Endodermal cell (in vitro differentiated cells): ENCODE measurements around the gene ASS1. TPM values are rescaled to one million over a fixed set of nuclear protein-coding genes. Genes with fewer than 3 reads are reported as not detected.

ENCODE experiments used
- DNase-seq: peaks from one replicate; pipeline ENCODE4 v3.0.0-alpha.2; 2017
- H3K27ac ChIP-seq: 2 replicates; pipeline ENCODE4 v1.5.1; 2013; ENCODE audit warnings: mild to moderate bottlenecking, low read depth, low read length, moderate library complexity
- H3K27me3 ChIP-seq: 2 replicates; pipeline ENCODE4 v1.6.1; 2013; ENCODE audit warnings: mild to moderate bottlenecking, low read length, moderate library complexity; ENCODE audit not compliant: insufficient read depth, control insufficient read depth, poor library complexity, severe bottlenecking
- H3K36me3 ChIP-seq: 2 replicates; pipeline ENCODE4 v1.7.0; 2013; ENCODE audit warnings: mild to moderate bottlenecking, low read length, moderate library complexity; ENCODE audit not compliant: control insufficient read depth, insufficient read depth
- H3K4me1 ChIP-seq: one replicate; pipeline ENCODE4 v1.7.0; 2013; ENCODE audit warnings: low read length; ENCODE audit not compliant: control insufficient read depth, insufficient read depth
- H3K4me3 ChIP-seq: 2 replicates; pipeline ENCODE4 v1.5.1; 2013; ENCODE audit warnings: mild to moderate bottlenecking, low read length, moderate library complexity
- H3K9ac ChIP-seq: 2 replicates; pipeline ENCODE4 v1.6.1; 2013; ENCODE audit warnings: mild to moderate bottlenecking, low read length, moderate library complexity; ENCODE audit not compliant: poor library complexity, severe bottlenecking; ENCODE audit errors: extremely low read depth
- H3K9me3 ChIP-seq: 2 replicates; pipeline ENCODE4 v1.6.1; 2013; ENCODE audit warnings: mild to moderate bottlenecking, low read length, moderate library complexity; ENCODE audit not compliant: control insufficient read depth
- H3K27ac Mint-ChIP-seq: 2 replicates; pipeline ENCODE4 v1.8.0; 2020; ENCODE audit warnings: mixed read lengths
- H3K27me3 Mint-ChIP-seq: 2 replicates; pipeline ENCODE4 v1.8.0; 2021; ENCODE audit warnings: mild to moderate bottlenecking, mixed read lengths; ENCODE audit not compliant: insufficient read depth
- H3K36me3 Mint-ChIP-seq: 2 replicates; pipeline ENCODE4 v1.8.0; 2020; ENCODE audit warnings: low read depth, mixed read lengths
- H3K4me1 Mint-ChIP-seq: 2 replicates; pipeline ENCODE4 v1.8.0; 2020; ENCODE audit warnings: mixed read lengths
- H3K4me3 Mint-ChIP-seq: 2 replicates; pipeline ENCODE4 v1.8.0; 2020; ENCODE audit warnings: mild to moderate bottlenecking, moderate library complexity, mixed read lengths
- H3K9me3 Mint-ChIP-seq: 2 replicates; pipeline ENCODE4 v1.8.0; 2020; ENCODE audit warnings: mild to moderate bottlenecking, mixed read lengths
- WGBS, 2 experiments: methylation state at CpG; one replicate each; pipeline versions ENCODE4 v1.1.5 to v1.1.7; 2013; ENCODE audit warnings: missing lambda C conversion rate in 2 of 2, mixed read lengths in 1 of 2; ENCODE audit not compliant: insufficient coverage in 1 of 2, insufficient read length in 1 of 2; 5-methylcytosine and 5-hydroxymethylcytosine counted together
- total RNA-seq, 2 donors: library from RNA; stranded (reverse); fragmentation: NEBNext Ultra II Directional in 1 of 2; extraction: Animal tissue kit (Norgen Biotek cat#: 25700) in 1 of 2; gene quantifications; 2 replicates in 1 of 2; 3 replicates in 1 of 2; pipeline ENCODE4 v1.2.1, GENCODE V29; 2021
- TF ChIP-seq, protein P1 (sequence below): fragments of 200-600 bp; sonication (generic); conservative IDR thresholded peaks from 2 replicates; pipeline ENCODE4 v1.5.0; 2021; ENCODE audit warnings: antibody characterized with exemption, mild to moderate bottlenecking

The ASS1 gene
- total RNA-seq, 2 donors from 2014 or later = 30.9 to 57.2 TPM

DNA sequence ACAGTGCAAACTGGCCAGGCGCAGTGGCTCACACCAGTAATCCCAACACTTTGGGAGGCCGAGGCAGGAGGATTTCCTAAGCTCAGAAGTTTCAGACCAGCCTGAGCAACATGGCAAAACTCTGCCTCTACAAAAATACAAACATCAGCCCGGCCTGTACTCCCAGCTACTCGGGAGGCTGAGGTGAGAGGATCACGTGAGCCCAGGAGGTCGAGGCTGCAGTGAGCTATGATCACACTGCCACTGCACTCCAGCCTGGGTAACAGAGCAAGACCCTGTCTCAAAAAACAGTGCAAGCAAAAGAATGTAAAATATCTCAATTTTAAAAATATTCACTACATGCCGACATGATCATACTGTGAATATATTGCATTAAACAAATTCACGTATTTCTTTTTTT is 83.9 kb downstream of the ASS1 start:
- Mint-ChIP-seq H3K36me3 (no peaks in the 10 kb centered on the region), H3K4me1 (peaks cover 2% of the 10 kb centered on the region), H3K27ac (no peak overlapping the region), H3K27me3 (peaks cover 2% of the 10 kb centered on the region), H3K4me3 (no peak overlapping the region), H3K9me3 (no peaks in the 10 kb centered on the region)
- H3K27me3 ChIP-seq = no peaks in the 10 kb centered on the region
- no peaks in the 10 kb centered on the region for H3K4me1 ChIP-seq
- no peaks in the 10 kb centered on the region for H3K9me3 ChIP-seq
- H3K36me3 ChIP-seq = no peaks in the 10 kb centered on the region
- WGBS, 2 experiments = 88 to 92% methylated on average over 4 to 8 of the region's 8 CpGs
- TF ChIP-seq, protein P1, sequence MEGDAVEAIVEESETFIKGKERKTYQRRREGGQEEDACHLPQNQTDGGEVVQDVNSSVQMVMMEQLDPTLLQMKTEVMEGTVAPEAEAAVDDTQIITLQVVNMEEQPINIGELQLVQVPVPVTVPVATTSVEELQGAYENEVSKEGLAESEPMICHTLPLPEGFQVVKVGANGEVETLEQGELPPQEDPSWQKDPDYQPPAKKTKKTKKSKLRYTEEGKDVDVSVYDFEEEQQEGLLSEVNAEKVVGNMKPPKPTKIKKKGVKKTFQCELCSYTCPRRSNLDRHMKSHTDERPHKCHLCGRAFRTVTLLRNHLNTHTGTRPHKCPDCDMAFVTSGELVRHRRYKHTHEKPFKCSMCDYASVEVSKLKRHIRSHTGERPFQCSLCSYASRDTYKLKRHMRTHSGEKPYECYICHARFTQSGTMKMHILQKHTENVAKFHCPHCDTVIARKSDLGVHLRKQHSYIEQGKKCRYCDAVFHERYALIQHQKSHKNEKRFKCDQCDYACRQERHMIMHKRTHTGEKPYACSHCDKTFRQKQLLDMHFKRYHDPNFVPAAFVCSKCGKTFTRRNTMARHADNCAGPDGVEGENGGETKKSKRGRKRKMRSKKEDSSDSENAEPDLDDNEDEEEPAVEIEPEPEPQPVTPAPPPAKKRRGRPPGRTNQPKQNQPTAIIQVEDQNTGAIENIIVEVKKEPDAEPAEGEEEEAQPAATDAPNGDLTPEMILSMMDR = no peak
- no peak overlapping the region for H3K27ac ChIP-seq
- H3K9ac ChIP-seq = no peak overlapping the region
- no peak for DNase-seq
- H3K4me3 ChIP-seq = no peak overlapping the region

GRCh38 chr9:130530938-130531337 is 86.2 kb downstream of the ASS1 start:
- peaks cover 11% of the 10 kb centered on the region for H3K27me3 Mint-ChIP-seq
- H3K36me3 Mint-ChIP-seq = no peaks in the 10 kb centered on the region
- no peak overlapping the region for H3K4me3 ChIP-seq
- no peaks in the 10 kb centered on the region for H3K36me3 ChIP-seq
- H3K27ac Mint-ChIP-seq = no peak overlapping the region
- no peak overlapping the region for H3K4me3 Mint-ChIP-seq
- H3K9ac ChIP-seq = no peak overlapping the region
- H3K27ac ChIP-seq = no peak overlapping the region
- peaks cover 4% of the 10 kb centered on the region for H3K4me1 Mint-ChIP-seq
- H3K9me3 Mint-ChIP-seq = no peaks in the 10 kb centered on the region
- TF ChIP-seq, protein P1 = no peak
- DNase-seq = no peak
- H3K9me3 ChIP-seq = no peaks in the 10 kb centered on the region
- H3K27me3 ChIP-seq = peaks cover 3% of the 10 kb centered on the region
- 84 to 96% methylated on average over 8 to 9 of the region's 9 CpGs for WGBS, 2 experiments
- H3K4me1 ChIP-seq = no peaks in the 10 kb centered on the region

- Mint-ChIP-seq H3K4me3 (no peak overlapping the region), H3K4me1 (peaks cover 6% of the 10 kb centered on the region), H3K36me3 (no peaks in the 10 kb centered on the region), H3K27me3 (peaks cover 13% of the 10 kb centered on the region), H3K27ac (no peak overlapping the region), H3K9me3 (no peaks in the 10 kb centered on the region)
- Histone ChIP-seq H3K27me3 (peaks cover 4% of the 10 kb centered on the region), H3K4me1 (no peaks in the 10 kb centered on the region), H3K27ac (no peak overlapping the region), H3K4me3 (no peak overlapping the region), H3K36me3 (no peaks in the 10 kb centered on the region), H3K9me3 (no peaks in the 10 kb centered on the region), H3K9ac (no peak overlapping the region)
- no peak for DNase-seq
- TF ChIP-seq, protein P1 = no peak
- WGBS, 2 experiments = 85 to 90% methylated on average over 6 to 8 of the region's 8 CpGs
Observed at GRCh38 chr9:130531670-130532069, 86.9 kb downstream of the ASS1 start.
